ENCODE data around the gene HPCAL1.

GRCh38 chr2:10392951-10393639, 90.4 kb downstream of the HPCAL1 start:
- TF ChIP-seq CTCF (IDR thresholded peaks at IDR 0.05) (no peak), EZH2 (IDR thresholded peaks at IDR 0.05; ENCODE audit: borderline replicate concordance, insufficient read depth, low read depth, low read length, poor library complexity, severe bottlenecking) (no peak)
